Hematopoietic multipotent progenitor cell treated with erythropoietin and hydrocortisone succinate and interleukin-3 and kit ligand, for 17 days (in vitro differentiated cells): ENCODE measurements around the gene POLR2B.
"Not testable (repeated sequence)": the region's sequence is repeated elsewhere in the genome, so short reads cannot be mapped to it uniquely, and the experiment has no call there.

Experiments used
- DNase-seq: peaks from one replicate; pipeline ENCODE4 v3.0.0-alpha.2; 2015; ENCODE audit warnings: low spot score

The POLR2B gene

DNA sequence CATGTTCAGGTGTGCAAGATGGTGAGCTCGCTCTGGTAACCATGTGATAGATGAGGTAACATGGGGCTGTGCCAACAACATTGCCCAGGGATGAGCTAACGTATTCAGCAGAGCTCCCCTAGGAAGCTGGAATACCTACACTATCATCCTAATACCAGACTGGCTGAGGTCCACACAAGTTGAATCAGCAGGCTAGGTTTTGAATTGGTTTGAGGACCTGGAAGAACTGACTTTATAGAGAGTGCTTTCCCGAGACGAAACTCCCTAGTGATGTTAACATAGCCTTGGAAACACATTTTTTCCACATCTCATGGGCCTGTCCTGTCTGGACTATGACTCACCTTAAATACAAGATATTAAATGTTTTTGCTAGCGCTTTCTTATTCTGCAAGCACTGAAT is 74.8 kb downstream of the POLR2B start:
- no peak for DNase-seq

DNA sequence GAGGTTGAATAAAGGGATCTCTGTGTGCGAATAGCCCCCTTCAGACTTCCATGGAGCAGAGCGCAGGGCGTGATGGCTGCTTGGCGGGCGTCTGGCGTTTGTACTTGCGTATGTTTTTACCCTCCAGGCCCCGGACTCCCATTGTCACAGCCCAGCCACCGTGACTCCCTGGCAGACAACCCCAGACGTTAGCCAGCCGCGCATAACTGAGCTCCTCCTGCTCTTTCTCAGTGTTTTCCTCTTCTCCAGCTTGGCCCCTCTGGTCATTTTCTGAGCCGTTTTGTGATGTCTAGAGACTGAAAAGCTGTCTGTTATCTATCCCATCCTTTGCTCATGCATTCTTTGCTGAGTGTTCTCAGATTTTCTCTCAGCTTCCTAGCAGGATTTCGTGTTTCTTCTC is 77.2 kb downstream of the POLR2B start:
- DNase-seq = no peak

DNA sequence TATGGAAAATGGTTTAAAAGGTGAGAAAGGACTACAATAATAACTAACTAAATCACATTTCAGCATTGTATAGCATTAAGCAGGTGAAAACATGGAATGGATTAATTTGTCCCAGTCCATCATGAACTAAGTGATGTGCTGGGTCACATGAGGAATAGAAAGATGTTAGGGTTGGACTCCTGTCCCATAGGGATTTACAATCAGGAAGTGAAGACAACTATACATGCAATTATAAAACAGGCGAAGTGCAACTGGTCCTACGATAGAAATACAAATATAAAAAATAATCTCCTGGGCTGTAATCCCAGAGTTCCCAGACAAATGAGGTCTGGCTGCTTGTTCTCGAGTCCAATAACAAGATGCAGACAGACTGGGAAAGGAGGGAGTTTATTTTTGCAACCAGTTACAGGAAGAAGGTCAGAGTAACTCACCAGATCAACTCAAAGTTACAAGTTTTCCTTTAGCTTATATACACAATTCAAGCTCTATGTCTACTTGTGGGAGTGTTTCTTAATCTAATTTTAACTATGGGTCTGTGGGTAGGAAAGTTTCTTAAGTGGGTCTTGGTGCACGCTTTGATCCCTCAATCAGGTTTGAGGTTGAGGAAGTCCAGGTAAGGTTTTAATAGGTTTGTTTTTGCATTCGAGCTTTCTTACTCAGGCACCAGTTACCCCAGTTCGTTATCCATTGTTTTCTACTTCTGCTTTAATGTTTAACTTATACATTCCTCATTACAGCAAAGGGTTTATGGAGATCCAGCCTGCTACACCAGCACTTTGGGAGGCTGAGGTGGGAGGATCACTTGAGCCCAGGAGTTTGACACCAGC is 81.4 kb downstream of the POLR2B start:
- no peak for DNase-seq

DNA sequence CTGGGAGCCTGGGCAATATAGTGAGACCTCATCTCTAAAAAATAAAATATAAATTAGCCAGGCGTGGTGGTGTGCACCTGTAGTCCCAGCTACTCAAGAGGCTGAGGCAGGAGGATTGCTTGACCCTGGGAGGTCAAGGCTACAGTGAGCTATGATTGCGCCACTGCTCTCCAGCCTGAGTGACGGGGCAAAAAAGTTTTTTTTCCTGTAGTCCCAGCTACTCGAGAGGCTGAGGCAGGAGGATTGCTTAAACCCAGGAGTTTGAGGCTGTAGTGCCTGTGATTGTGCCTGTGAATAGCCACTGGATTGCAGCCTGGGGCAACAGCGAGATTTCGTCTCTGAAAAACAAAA is 82.0 kb downstream of the POLR2B start:
- not testable (repeated sequence) for DNase-seq

GRCh38 chr4:57061395-57061794 is 82.7 kb downstream of the POLR2B start:
- no peak for DNase-seq

DNA sequence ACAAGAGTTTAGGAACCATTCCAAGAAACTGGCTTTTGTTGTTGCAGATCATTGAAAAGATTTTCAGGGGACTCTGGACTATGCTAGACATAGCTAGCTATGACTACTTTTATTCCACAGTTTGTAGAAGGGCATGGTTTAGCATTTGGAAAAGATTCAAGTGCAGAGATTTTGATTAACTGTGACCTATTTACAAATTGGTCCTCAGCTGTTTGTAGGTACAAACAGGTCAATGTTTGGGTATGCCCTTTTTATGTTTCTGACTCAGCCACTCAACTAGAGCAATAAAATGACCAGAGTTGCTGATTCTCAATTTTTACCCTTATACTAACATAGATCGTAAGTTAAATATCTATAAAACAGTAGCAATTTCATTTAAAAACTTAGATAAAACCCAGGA is 84.8 kb downstream of the POLR2B start:
- no peak for DNase-seq

GRCh38 chr4:57064120-57064519 is 85.4 kb downstream of the POLR2B start:
- no peak for DNase-seq

DNA sequence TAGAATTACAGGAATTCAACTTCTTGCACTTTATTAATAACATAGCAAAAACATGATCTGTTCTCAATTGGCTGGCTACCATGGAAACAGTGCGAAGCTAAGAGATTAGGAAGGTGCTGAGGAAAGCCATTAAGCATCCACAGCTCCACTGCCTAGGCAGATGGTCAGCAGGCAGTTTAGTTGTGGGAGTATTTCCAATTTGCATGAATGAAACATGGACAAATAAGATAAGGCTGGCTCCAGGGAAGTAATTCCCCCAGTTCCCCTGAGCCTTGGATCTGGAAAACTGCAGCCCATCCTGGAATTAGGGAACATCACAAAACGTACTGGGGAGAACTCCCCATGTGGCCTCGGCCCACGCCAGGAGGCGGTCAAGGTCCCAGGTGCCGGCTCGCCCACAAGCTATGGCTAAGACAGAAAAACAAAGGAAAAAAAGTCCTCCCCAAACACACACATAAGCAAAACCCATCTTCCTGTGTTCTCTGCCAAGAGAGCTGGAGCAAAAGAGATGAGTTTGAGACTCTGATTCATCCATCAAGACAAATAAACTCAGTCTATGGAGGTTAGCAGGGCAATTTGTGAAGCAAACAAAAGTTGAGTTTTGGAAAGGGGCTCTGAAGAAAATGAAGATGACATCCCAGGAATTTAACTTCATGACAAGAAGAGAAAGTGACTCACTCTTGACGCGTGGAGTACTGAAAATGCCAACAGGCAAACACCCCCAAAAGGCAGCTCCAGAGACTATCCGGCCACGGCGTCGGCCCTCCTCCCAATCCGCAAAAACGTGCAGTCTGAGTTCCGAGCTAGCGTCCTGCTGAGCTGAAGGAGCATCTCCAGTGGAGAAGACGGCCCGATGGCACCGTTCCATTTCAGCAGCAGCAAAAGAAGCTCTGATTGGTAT is 86.4 kb downstream of the POLR2B start:
- DNase-seq = no peak

- no peak for DNase-seq
These were observed 87.2 kb downstream of the POLR2B start for GRCh38 chr4:57065730-57066482.

- no peak for DNase-seq
These were observed 89.7 kb downstream of the POLR2B start for GRCh38 chr4:57068237-57068981.

- DNase-seq = no peak
These were observed 91.8 kb downstream of the POLR2B start for GRCh38 chr4:57070461-57070860.

- no peak for DNase-seq
These were observed 92.6 kb downstream of the POLR2B start for GRCh38 chr4:57071326-57071725.

DNA sequence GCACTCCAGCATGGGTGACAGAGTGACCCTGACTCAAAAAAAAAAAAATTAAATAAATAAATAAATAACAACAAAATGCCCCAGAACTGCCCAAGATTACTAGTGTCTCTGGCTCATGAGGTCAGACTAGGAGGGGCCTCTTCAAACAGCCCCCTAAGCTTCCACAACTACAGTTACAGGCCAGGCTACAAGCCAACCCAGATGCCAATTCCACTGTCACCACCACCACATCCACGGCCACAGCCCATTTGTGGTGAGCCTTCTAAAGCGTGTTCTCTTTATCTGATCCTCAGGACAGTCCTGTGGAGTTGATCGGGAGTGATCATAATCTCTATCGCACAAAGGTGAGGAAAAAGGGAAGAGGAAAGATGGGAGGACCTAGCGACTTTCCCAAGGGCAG is 94.9 kb downstream of the POLR2B start:
- no peak for DNase-seq

DNA sequence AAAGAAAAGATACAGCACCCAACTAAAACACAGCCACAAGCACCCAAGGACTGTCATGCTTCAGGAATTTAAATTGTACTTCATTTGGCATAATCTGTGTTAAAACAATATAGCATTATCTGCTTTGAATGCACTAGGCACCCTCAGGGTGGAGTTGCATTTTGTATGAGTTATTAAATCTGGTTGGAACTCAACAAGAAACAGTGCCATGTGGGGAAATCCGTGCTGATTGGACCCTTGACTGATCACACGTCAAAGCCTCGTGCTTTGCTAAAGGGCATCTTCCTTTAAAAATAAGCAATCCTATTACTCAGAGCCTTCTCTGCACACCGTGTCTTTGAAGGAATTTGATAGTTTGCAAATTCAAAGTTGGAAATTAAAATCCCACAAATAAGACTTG is 96.0 kb downstream of the POLR2B start:
- DNase-seq = no peak

GRCh38 chr4:57075367-57075766 is 96.7 kb downstream of the POLR2B start:
- DNase-seq = no peak

- DNase-seq = no peak
These were observed 98.0 kb downstream of the POLR2B start for GRCh38 chr4:57076646-57077045.

GRCh38 chr4:57077550-57078343 is 99.1 kb downstream of the POLR2B start:
- DNase-seq = no peak

DNA sequence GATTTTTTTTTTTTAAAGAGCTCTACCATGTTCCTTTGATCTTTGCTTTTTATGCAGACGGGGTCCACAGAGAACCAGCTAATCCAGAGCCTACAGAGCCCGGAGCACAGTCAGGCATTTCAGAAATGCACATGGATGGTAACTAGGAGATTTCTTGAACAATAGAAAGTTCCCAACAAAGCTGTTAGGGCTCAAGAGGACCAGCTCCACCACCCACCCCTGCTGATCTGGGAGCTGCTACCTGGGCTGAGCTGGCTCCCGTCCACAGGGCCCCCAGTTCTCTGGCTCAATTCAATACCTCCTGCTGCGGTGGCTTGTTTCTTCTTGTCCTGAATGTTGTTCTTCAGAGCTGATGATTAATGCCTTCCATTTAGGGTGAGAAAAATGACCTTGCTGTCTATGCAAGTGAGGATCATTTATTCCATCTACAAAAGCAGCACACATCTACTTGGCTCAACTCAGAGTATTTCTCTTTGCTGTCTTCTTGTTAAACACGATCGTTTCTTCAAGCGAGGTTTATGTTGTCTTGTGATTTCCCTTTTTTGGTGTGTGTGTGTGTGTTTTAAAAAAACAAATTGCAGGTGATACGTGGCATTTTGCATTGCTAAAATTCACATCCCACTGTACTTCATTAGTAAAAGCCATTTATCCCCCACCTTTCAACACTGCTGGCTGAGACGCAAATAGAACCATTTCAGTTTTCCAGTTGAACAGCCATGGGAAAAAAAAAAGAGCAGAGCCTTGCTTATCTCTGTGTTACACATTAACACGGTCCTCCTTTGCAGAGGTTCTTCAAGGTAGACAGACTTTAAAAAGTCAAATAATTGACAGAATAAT is 100.2 kb downstream of the POLR2B start:
- DNase-seq = no peak
